SK-N-SH treated with all-trans-retinoic acid at 6 μM for 48 hours (cell line): ENCODE data around the gene SPAG7.
A peak's percentile ranks its signal among the peaks of the same experiment; 100 is the strongest.

Experiments used
- ATAC-seq: fragments of 200-7000 bp; cut with Tn5 transposase; 3 replicates; pipeline ENCODE4 v1.9.1; 2020; ENCODE audit warnings: mild to moderate bottlenecking, moderate library complexity
- ARNTL ChIP-seq: fragments of 450-650 bp; formaldehyde crosslinking; IDR thresholded peaks from 2 replicates; pipeline ENCODE4 v1.5.0; 2020; ENCODE audit warnings: low read depth, mild to moderate bottlenecking, moderate library complexity, borderline replicate concordance
- BACH2 ChIP-seq: fragments of 250-450 bp; sonication (Bioruptor Pico); IDR thresholded peaks from 2 replicates; pipeline ENCODE4 v1.9.0; 2021; ENCODE audit warnings: mild to moderate bottlenecking, borderline replicate concordance
- CREB5 ChIP-seq: fragments of 250-450 bp; sonication (Bioruptor Pico); IDR thresholded peaks from 2 replicates; pipeline ENCODE4 v1.5.1; 2020; ENCODE audit warnings: low read depth, mild to moderate bottlenecking, moderate library complexity
- CSDC2 ChIP-seq: fragments of 250-450 bp; sonication (Bioruptor Pico); IDR thresholded peaks from 2 replicates; pipeline ENCODE4 v1.5.0; 2020; ENCODE audit warnings: mild to moderate bottlenecking, moderate library complexity
- CSRNP3 ChIP-seq: fragments of 250-450 bp; sonication (Bioruptor Pico); IDR thresholded peaks from 2 replicates; pipeline ENCODE4 v1.5.1; 2021; ENCODE audit warnings: mild to moderate bottlenecking, moderate library complexity
- ESRRG ChIP-seq: fragments of 250-450 bp; sonication (Bioruptor Pico); IDR thresholded peaks from 2 replicates; pipeline ENCODE4 v1.6.1; 2021; ENCODE audit warnings: mild to moderate bottlenecking
- GLIS3 ChIP-seq: fragments of 250-450 bp; sonication (Bioruptor Pico); IDR thresholded peaks from 2 replicates; pipeline ENCODE4 v1.5.0; 2020; ENCODE audit warnings: mild to moderate bottlenecking, moderate library complexity
- OSR1 ChIP-seq: fragments of 250-450 bp; sonication (Bioruptor Pico); IDR thresholded peaks from 2 replicates; pipeline ENCODE4 v1.8.0; 2022; ENCODE audit warnings: moderate library complexity, mild to moderate bottlenecking, inconsistent platforms
- PATZ1 ChIP-seq: fragments of 250-450 bp; sonication (Bioruptor Pico); IDR thresholded peaks from 2 replicates; pipeline ENCODE4 v1.8.0; 2020; ENCODE audit warnings: mild to moderate bottlenecking, moderate library complexity, borderline replicate concordance
- PPARA ChIP-seq: fragments of 250-450 bp; sonication (Bioruptor Pico); IDR thresholded peaks from 2 replicates; pipeline ENCODE4 v1.5.0; 2020; ENCODE audit warnings: mild to moderate bottlenecking, borderline replicate concordance
- SNAI2 ChIP-seq: fragments of 250-450 bp; sonication (Bioruptor Pico); IDR thresholded peaks from 2 replicates; pipeline ENCODE4 v1.5.0; 2020; ENCODE audit warnings: mild to moderate bottlenecking, moderate library complexity
- TCF4 ChIP-seq: fragments of 250-450 bp; sonication (Bioruptor Pico); IDR thresholded peaks from 2 replicates; pipeline ENCODE4 v1.8.0; 2021; ENCODE audit warnings: mild to moderate bottlenecking, moderate library complexity, borderline replicate concordance
- TOX ChIP-seq: fragments of 250-450 bp; sonication (Bioruptor Pico); IDR thresholded peaks from 2 replicates; pipeline ENCODE4 v1.8.0; 2021; ENCODE audit warnings: mild to moderate bottlenecking, moderate library complexity, borderline replicate concordance
- TSHZ2 ChIP-seq: fragments of 250-450 bp; sonication (Bioruptor Pico); IDR thresholded peaks from 2 replicates; pipeline ENCODE4 v1.5.0; 2020; ENCODE audit warnings: mild to moderate bottlenecking, moderate library complexity
- ZFP3 ChIP-seq: fragments of 250-450 bp; sonication (Bioruptor Pico); IDR thresholded peaks from 2 replicates; pipeline ENCODE4 v1.5.0; 2020; ENCODE audit warnings: mild to moderate bottlenecking, moderate library complexity
- ZFP30 ChIP-seq: fragments of 450-650 bp; formaldehyde crosslinking; IDR thresholded peaks from 2 replicates; pipeline ENCODE4 v1.5.0; 2022; ENCODE audit warnings: mild to moderate bottlenecking, moderate library complexity
- ZNF565 ChIP-seq: fragments of 450-650 bp; formaldehyde crosslinking; conservative IDR thresholded peaks from 2 replicates; pipeline ENCODE4 v1.5.0; 2020; ENCODE audit warnings: low read depth, mild to moderate bottlenecking, moderate library complexity
- ZNF70 ChIP-seq: fragments of 450-650 bp; formaldehyde crosslinking; IDR thresholded peaks from 2 replicates; pipeline ENCODE4 v1.5.0; 2020; ENCODE audit warnings: mild to moderate bottlenecking, moderate library complexity
- ZNF8 ChIP-seq: fragments of 450-650 bp; formaldehyde crosslinking; IDR thresholded peaks from 2 replicates; pipeline ENCODE4 v1.5.0; 2020; ENCODE audit warnings: mild to moderate bottlenecking, moderate library complexity

SPAG7 gene

GRCh38 chr17:4942760-4943508 lies 24.7 kb downstream of the SPAG7 start:
- ATAC-seq, result no peak
- TF ChIP-seq ESRRG (CRISPR knock-in tag) (no peak), CSDC2 (CRISPR knock-in tag) (no peak), ZNF70 (no peak)

GRCh38 chr17:4941319-4941610 lies 26.4 kb downstream of the SPAG7 start:
- TF ChIP-seq TOX (CRISPR knock-in tag) (no peak), GLIS3 (no peak), ZFP3 (CRISPR knock-in tag) (no peak), PPARA (CRISPR knock-in tag) (no peak), ZFP30 (CRISPR knock-in tag) (no peak), TCF4 (CRISPR knock-in tag) (no peak), TSHZ2 (CRISPR knock-in tag) (no peak), CSDC2 (CRISPR knock-in tag) (no peak), ESRRG (CRISPR knock-in tag) (no peak), ZNF8 (CRISPR knock-in tag) (no peak), ZNF565 (CRISPR knock-in tag) (no peak), BACH2 (CRISPR knock-in tag) (no peak), CREB5 (CRISPR knock-in tag) (no peak)
- ATAC-seq, result no peak

GRCh38 chr17:4940555-4941318 lies 26.9 kb downstream of the SPAG7 start:
- peak; percentile 73 for ATAC-seq
- no peak for TF ChIP-seq OSR1 (CRISPR knock-in tag)
- no peak for TF ChIP-seq TOX (CRISPR knock-in tag)

- peak; percentile 87 for ATAC-seq
- no peak for TF ChIP-seq CSDC2 (CRISPR knock-in tag)
- TF ChIP-seq PATZ1, result no peak
- TF ChIP-seq ZNF565 (CRISPR knock-in tag), result peak; percentile 80; the same call in 1 of the 2 replicates
- TF ChIP-seq ARNTL (CRISPR knock-in tag), result no peak
- no peak for TF ChIP-seq CREB5 (CRISPR knock-in tag)
- no peak for TF ChIP-seq GLIS3
- TF ChIP-seq CSRNP3 (CRISPR knock-in tag), result no peak
- no peak for TF ChIP-seq PPARA (CRISPR knock-in tag)
- TF ChIP-seq BACH2 (CRISPR knock-in tag), result no peak
- peak; percentile 83 for TF ChIP-seq TSHZ2 (CRISPR knock-in tag)
- TF ChIP-seq SNAI2 (CRISPR knock-in tag), result peak; percentile 94; the same call in 1 of the 2 replicates
- TF ChIP-seq ZNF8 (CRISPR knock-in tag), result no peak
- TF ChIP-seq ZNF70, result peak; percentile 12; the same call in 1 of the 2 replicates
Observed at GRCh38 chr17:4939796-4940554, 27.6 kb downstream of the SPAG7 start, which contains the start of the genes RNF167 and SLC25A11. Gene RNF167, plus strand, starts transcription at chr17:4940268. Its CDS starts 642 bp downstream, at chr17:4940910. Gene SLC25A11, minus strand, starts transcription at chr17:4940046. Its CDS starts 136 bp downstream, at chr17:4939910.
